Measurements from ENCODE around the gene BET1L. TPM values are rescaled to one million over a fixed set of nuclear protein-coding genes. Genes with fewer than 3 reads are reported as not detected.
"Not testable (repeated sequence)": the region's sequence is repeated elsewhere in the genome, so short reads cannot be mapped to it uniquely, and the experiment has no call there.

The BET1L gene
- total RNA-seq, 1 experiment from 2014 or later: 10.5 TPM

DNA sequence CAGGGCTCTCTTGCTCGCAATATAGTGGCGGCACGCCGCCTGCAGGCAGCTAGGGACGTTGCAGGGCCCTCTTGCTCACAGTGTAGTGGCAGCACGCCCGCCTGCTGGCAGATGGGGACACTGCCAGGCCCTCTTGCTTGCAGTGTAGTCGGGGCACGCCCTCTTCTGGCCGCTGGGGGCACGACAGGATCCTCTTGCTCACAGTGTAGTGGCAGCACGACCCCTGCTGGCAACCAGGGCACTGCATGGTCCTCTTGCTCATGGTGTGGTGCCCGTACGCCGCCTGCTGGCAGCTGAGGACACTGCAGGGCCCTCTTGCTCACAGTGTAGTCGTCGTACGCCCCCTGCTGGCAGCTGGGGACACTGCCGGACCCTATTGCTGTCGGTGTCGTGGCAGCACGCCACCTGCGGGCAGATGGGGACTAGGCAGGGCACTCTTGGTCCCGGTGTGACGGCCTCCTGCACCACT is 17.3 kb downstream of the BET1L start:
- not testable (repeated sequence) for H3K27ac ChIP-seq; H3K4me1 ChIP-seq (replicated peaks); H3K36me3 ChIP-seq; H3K27me3 ChIP-seq (replicated peaks); H3K9me3 ChIP-seq (replicated peaks); H3K4me3 ChIP-seq
- DNase-seq (ENCODE audit: low read depth in 1 of 2, low spot score in 2 of 2): peak in 1 of 2 experiments; percentile 43

DNA sequence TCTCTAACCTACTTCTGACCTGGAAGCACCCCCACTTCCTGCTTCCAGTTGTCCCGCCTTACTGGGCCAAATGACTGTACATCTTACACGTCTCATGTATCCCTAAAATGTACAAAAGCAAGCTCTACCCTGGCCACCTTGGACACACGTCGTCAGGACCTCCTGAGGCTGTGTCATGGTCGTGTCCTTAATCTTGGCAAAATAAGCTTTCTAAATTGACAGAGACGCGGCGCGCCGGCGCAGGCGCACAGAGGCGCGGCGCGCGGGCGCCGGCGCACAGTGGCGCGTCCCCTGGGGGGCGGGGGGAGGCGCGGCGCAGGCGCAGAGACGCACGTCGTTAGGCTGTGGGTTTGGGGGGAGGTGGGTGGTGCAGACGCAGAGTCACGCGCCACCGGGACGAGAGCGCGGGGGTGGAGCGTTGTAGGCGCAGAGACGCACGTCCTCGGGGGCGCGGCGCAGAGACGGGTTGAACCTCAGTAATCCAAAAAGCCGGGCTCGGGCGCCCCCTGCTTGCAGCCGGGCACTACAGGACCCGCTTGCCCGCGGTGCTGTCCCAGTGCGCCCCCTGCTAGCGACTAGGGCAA is 17.9 kb downstream of the BET1L start:
- H3K9me3 ChIP-seq (replicated peaks); H3K27ac ChIP-seq; H3K4me3 ChIP-seq; H3K4me1 ChIP-seq (replicated peaks); H3K27me3 ChIP-seq (replicated peaks); H3K36me3 ChIP-seq: not testable (repeated sequence)
- peak in 1 of 2 experiments; percentile 25 for DNase-seq (ENCODE audit: low read depth in 1 of 2, low spot score in 2 of 2)

DNA sequence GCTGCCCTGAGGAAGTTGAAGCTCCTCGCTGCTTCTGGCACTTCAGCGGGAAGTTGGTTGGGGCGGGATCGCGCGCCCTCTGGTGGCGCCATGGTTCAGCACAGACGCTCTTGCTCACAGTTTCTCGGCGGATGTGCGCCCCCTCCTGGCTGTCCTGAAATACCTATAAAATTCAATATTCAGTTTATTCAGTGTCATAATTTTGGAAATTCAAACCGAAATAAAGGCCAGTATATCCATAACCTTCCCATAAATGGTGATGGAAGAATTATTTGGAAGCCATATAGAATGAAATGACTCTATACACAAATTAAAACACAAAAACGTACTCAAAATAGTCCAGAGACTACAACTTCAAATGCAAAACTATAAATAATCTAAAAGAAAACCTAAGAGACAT is 27.0 kb downstream of the BET1L start:
- H3K4me1 ChIP-seq (replicated peaks); DNase-seq (ENCODE audit: low read depth in 1 of 2, low spot score in 2 of 2); H3K36me3 ChIP-seq; H3K27ac ChIP-seq; H3K4me3 ChIP-seq; H3K27me3 ChIP-seq (replicated peaks); H3K9me3 ChIP-seq (replicated peaks): not testable (repeated sequence)

Other genes with a start within 250 kb of the BET1L start
- not detected in 2 replicates for gene SCGB1C1, start 14.3 kb downstream of the BET1L start, total RNA-seq (2014; rRNA removed; shearing (Covaris generic))
- 165 and 176 TPM in 2 replicates for gene RIC8A, start 309 bp upstream of the BET1L start, total RNA-seq (2014; rRNA removed; shearing (Covaris generic))
- 2.3 and 7.1 TPM in 2 replicates for gene SIRT3, start 28.9 kb upstream of the BET1L start, total RNA-seq (2014; rRNA removed; shearing (Covaris generic))
- 217 and 331 TPM in 2 replicates for gene PSMD13, start 29.6 kb upstream of the BET1L start, total RNA-seq (2014; rRNA removed; shearing (Covaris generic))
- not detected in 2 replicates for gene NLRP6, start 71.0 kb upstream of the BET1L start, total RNA-seq (2014; rRNA removed; shearing (Covaris generic))
- 2.1 and 4.6 TPM in 2 replicates for gene PGGHG, start 81.7 kb upstream of the BET1L start, total RNA-seq (2014; rRNA removed; shearing (Covaris generic))
- not detected in 2 replicates for gene IFITM5, start 92.1 kb upstream of the BET1L start, total RNA-seq (2014; rRNA removed; shearing (Covaris generic))
- 6.0 and 16.3 TPM in 2 replicates for gene IFITM2, start 100.4 kb upstream of the BET1L start, total RNA-seq (2014; rRNA removed; shearing (Covaris generic))
- gene IFITM1, start 106.6 kb upstream of the BET1L start, total RNA-seq (2014; rRNA removed; shearing (Covaris generic)): 0.37 TPM in 1 of 2 replicates, not detected in the other
- 43.5 and 63.1 TPM in 2 replicates for gene IFITM3, start 113.5 kb upstream of the BET1L start, total RNA-seq (2014; rRNA removed; shearing (Covaris generic))
- gene B4GALNT4, start 162.1 kb upstream of the BET1L start, total RNA-seq (2014; rRNA removed; shearing (Covaris generic)): not detected in 2 replicates
- gene PKP3, start 186.8 kb upstream of the BET1L start, total RNA-seq (2014; rRNA removed; shearing (Covaris generic)): 1.9 and 5.7 TPM in 2 replicates
- 3.3 and 8.6 TPM in 2 replicates for gene SIGIRR, start 207.6 kb upstream of the BET1L start, total RNA-seq (2014; rRNA removed; shearing (Covaris generic))
- gene ANO9, start 234.6 kb upstream of the BET1L start, total RNA-seq (2014; rRNA removed; shearing (Covaris generic)): not detected in 2 replicates
- 11.5 and 18.3 TPM in 2 replicates for gene PTDSS2, start 242.9 kb upstream of the BET1L start, total RNA-seq (2014; rRNA removed; shearing (Covaris generic))